BE2C (cell line): Measurements from ENCODE around the gene XPO5.
"Not testable (repeated sequence)": the region's sequence is repeated elsewhere in the genome, so short reads cannot be mapped to it uniquely, and the experiment has no call there.

Experiments used
- DNase-seq: peaks from one replicate; pipeline ENCODE4 v3.0.0-alpha.2; 2020
- H3K27me3 ChIP-seq: fragments of 250-450 bp; sonication (Bioruptor Pico); 2 replicates; pipeline ENCODE4 v1.5.1; 2020; ENCODE audit warnings: mild to moderate bottlenecking
- H3K36me3 ChIP-seq: fragments of 250-450 bp; sonication (Bioruptor Pico); 2 replicates; pipeline ENCODE4 v1.5.1; 2020; ENCODE audit warnings: mild to moderate bottlenecking
- H3K4me1 ChIP-seq: fragments of 250-450 bp; sonication (Bioruptor Pico); 2 replicates; pipeline ENCODE4 v1.5.1; 2020
- H3K4me3 ChIP-seq: 2 replicates; pipeline ENCODE4 v1.5.1; 2011; ENCODE audit warnings: low read depth, low read length
- H3K9me3 ChIP-seq: fragments of 250-450 bp; sonication (Bioruptor Pico); 2 replicates; pipeline ENCODE4 v1.5.1; 2020
- TF ChIP-seq, protein P1 (sequence below): IDR thresholded peaks from 2 replicates; pipeline ENCODE4 v1.5.1; 2012; ENCODE audit warnings: mild to moderate bottlenecking, low read depth, low read length

The XPO5 gene

DNA sequence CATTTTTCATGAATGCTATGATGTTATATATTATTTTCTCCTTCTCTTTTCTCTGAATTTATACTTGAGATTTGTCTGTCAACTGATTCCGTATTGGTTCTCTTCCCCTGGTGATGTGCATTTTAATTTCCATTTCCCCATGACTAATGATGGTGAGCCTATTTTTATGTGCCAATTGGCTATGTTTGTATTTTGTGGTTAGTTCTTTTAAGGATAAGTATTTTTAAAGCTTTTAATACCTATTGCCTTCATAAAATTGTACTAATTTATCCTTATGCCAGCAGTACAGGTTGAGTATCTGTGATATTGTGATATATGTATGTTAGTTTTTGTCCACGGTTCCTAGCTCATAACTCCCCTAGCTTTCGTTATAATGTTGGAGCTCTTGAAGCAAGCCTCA, 2.9 kb upstream of the XPO5 start:
- DNase-seq: no peak
- Histone ChIP-seq H3K36me3 (peaks cover 12% of the 10 kb centered on the region), H3K4me1 (peaks cover 12% of the 10 kb centered on the region), H3K9me3 (no peaks in the 10 kb centered on the region), H3K27me3 (no peaks in the 10 kb centered on the region), H3K4me3 (peak overlapping the region; percentile 0; the same call in 1 of the 2 replicates)
- TF ChIP-seq, protein P1, sequence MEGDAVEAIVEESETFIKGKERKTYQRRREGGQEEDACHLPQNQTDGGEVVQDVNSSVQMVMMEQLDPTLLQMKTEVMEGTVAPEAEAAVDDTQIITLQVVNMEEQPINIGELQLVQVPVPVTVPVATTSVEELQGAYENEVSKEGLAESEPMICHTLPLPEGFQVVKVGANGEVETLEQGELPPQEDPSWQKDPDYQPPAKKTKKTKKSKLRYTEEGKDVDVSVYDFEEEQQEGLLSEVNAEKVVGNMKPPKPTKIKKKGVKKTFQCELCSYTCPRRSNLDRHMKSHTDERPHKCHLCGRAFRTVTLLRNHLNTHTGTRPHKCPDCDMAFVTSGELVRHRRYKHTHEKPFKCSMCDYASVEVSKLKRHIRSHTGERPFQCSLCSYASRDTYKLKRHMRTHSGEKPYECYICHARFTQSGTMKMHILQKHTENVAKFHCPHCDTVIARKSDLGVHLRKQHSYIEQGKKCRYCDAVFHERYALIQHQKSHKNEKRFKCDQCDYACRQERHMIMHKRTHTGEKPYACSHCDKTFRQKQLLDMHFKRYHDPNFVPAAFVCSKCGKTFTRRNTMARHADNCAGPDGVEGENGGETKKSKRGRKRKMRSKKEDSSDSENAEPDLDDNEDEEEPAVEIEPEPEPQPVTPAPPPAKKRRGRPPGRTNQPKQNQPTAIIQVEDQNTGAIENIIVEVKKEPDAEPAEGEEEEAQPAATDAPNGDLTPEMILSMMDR: no peak

DNA sequence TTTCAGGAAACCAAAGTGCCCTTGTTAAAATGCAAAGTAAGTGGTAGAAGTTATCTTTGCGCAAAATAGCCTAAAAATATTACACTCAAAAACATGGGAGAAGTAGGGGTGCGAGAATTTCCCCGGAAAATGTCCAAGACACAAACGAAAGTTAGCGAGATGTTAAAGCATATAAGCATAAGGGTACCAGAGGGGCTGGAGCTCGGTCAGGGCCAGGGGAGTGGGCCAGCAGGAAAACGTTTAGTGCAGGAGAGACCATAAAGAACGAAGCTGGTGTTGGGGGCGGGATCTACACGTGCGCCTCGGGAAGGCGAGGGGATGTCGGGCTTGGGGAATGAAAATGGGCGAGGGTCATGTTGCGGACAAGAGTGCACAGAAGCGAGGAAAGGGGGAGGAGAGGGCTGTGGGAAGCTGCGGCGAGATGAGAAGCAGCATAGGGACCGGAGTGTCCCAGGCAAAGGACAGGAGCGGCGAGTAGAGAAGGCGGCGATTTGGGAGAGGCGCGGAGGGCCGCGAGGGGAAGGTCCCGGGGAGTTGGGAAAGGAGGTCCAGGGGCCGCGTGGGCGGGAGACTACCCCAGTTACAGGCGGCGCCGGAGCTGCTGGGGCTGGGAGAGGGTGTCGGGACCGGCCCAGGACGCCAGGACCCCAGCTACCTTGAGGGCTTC, 600 bp downstream of the XPO5 start:
- H3K4me1 ChIP-seq: peaks cover 12% of the 10 kb centered on the region
- H3K27me3 ChIP-seq: no peaks in the 10 kb centered on the region
- peak; percentile 54 for DNase-seq
- no peaks in the 10 kb centered on the region for H3K9me3 ChIP-seq
- H3K36me3 ChIP-seq: peaks cover 32% of the 10 kb centered on the region
- TF ChIP-seq, protein P1: no peak
- H3K4me3 ChIP-seq: peak overlapping the region; percentile 100

DNA sequence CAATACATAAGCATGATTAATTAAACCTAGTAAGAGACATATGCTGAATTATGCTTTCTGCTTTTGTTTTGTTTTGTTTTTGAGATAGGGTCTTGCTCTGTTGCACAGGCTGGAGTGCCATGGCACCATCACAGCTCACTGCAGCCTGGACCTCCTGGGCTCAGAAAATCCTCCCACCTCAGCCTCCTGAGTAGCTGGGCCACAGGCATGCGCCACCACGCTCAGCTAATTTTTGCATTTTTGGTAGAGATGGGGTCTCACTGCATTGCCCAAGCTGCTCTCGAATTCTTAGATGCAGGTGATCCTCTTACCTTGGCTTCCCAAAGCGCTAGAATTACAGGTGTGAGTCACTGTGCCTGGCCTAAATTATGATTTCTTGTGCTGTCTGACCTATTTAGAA, 3.8 kb downstream of the XPO5 start:
- no peak for DNase-seq
- Histone ChIP-seq H3K27me3 (no peaks in the 10 kb centered on the region), H3K4me3 (no peak overlapping the region), H3K9me3 (no peaks in the 10 kb centered on the region), H3K36me3 (peaks cover 57% of the 10 kb centered on the region), H3K4me1 (no peaks in the 10 kb centered on the region)
- TF ChIP-seq, protein P1: no peak

DNA sequence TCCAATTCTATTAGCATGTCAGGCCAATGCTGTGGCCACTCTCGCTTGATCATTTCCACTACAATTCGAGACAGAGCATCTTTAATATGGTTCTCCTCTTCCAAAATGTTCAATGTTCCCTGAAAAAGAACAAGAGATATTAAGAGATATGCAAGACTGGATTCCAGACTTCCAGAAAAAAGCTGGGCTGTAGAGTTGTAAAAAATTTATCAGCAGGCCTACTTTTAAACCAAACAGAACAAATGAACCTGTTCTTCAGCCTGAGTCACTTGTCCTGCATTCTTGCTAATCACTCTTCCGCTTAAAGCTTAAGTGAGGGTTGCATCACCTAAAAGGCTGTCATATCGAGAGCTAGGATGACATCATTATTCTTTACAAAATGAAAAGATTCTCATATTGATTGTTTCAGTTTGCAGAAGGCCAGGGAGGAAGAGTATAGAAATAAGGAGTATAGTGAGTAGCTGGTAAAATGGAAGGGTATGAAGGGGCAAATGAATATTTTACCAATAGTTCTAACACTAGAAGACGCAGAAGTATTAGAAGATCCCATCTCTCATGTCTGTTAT, 4.9 kb downstream of the XPO5 start:
- DNase-seq: no peak
- no peaks in the 10 kb centered on the region for H3K9me3 ChIP-seq
- H3K4me1 ChIP-seq: no peaks in the 10 kb centered on the region
- H3K36me3 ChIP-seq: peaks cover 66% of the 10 kb centered on the region
- no peaks in the 10 kb centered on the region for H3K27me3 ChIP-seq
- no peak overlapping the region for H3K4me3 ChIP-seq
- TF ChIP-seq, protein P1: no peak

DNA sequence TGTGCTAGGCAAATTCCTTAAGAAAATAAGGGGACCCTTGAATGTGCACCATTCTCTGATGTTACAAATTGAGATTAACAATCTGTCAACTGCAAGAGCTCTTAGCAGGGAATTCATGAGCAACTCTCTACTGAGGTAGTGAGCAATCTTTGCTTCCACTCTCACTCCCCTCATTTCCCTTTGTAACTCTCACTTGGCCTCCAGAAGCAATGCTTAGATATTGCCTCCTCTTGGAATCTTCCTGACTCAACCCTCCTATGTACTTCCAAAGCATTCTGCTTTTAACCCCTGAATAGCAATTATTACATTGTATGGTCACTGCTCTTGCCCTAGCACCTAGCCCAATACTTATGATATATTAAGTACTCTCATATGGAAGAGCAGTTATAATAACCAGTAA, 16.5 kb downstream of the XPO5 start:
- Histone ChIP-seq H3K4me3 (no peak overlapping the region), H3K36me3 (peaks cover 96% of the 10 kb centered on the region)

DNA sequence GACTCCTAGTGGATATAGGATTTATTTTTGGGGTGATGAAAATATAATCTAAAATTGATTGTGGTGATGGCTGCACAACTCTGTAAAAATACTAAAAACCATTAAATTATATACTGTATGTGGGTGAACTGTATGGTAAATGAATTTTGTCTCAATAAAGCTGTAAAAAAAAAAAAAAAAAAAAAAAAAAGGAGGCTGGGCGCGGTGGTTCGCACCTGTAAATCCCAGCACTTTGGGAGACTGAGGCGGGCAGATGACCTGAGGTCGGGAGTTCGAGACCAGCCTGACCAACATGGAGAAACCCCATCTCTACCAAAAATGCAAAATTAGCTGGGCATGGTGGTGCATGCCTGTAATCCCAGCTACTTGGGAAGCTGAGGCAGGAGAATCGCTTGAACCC, 18.2 kb downstream of the XPO5 start:
- not testable (repeated sequence) for H3K9me3 ChIP-seq, DNase-seq, H3K4me3 ChIP-seq, H3K27me3 ChIP-seq, H3K4me1 ChIP-seq
- H3K36me3 ChIP-seq: peaks cover 94% of the 10 kb centered on the region

More for the DNA sequence above, 16.5 kb downstream of the XPO5 start:
- DNase-seq: no peak
- Histone ChIP-seq H3K9me3 (no peaks in the 10 kb centered on the region), H3K27me3 (no peaks in the 10 kb centered on the region), H3K4me1 (no peaks in the 10 kb centered on the region)
- TF ChIP-seq, protein P1: no peak
